GM12878 (cell line): ENCODE measurements around the gene KIAA0319L. TPM values are rescaled to one million over a fixed set of nuclear protein-coding genes. Genes with fewer than 3 reads are reported as not detected.

ENCODE experiments used
- ATAC-seq: fragments of 200-7000 bp; cut with Tn5 transposase; 3 replicates; pipeline ENCODE4 v1.9.1; 2020; ENCODE audit warnings: mild to moderate bottlenecking, moderate library complexity
- BruUV-seq: library from RNA; stranded (reverse); fragments of 400-500 nt; replicated peaks from 2 replicates; lab custom pipeline; 2021; lab: Mats Ljungman, UMichigan
- CTCF ChIA-PET: fragments of 300-600 bp; sonication (Branson Sonifier 250); formaldehyde crosslinking; extraction: SDS; loops from one replicate; lab custom pipeline; 2021; ENCODE audit warnings: inconsistent platforms; lab: Yijun Ruan, JAX
- POLR2A ChIA-PET: fragments of 350-600 bp; formaldehyde crosslinking; extraction: SDS; loops from one replicate; lab custom pipeline; 2021; ENCODE audit warnings: inconsistent platforms; lab: Charles Lee
- RAD21 ChIA-PET: fragments of 300-600 bp; sonication (Branson Sonifier 250); formaldehyde crosslinking; loops from one replicate; lab custom pipeline; 2023; ENCODE audit warnings: antibody characterized with exemption; ENCODE audit not compliant: unreplicated experiment; lab: Charles Lee
- SMC1A ChIA-PET: fragments of 300-600 bp; sonication (Branson Sonifier 250); formaldehyde crosslinking; loops from one replicate; lab custom pipeline; 2023; ENCODE audit not compliant: unreplicated experiment, uncharacterized antibody; lab: Charles Lee
- DNase-seq: peaks from one replicate; pipeline ENCODE4 v3.0.0-alpha.2; 2011; ENCODE audit warnings: low read depth, low spot score
- FAIRE-seq: peaks from 3 replicates; lab custom pipeline; 2011; peaks lifted over from hg19 to GRCh38; lab: Jason Lieb, UNC
- H2AFZ ChIP-seq: 2 replicates; pipeline ENCODE4 v1.6.0; 2011; ENCODE audit warnings: low read depth, low read length, control low read depth; ENCODE audit not compliant: control insufficient read depth
- H3K27ac ChIP-seq: 2 replicates; pipeline ENCODE4 v1.5.1; 2011; ENCODE audit warnings: control low read depth; ENCODE audit not compliant: control insufficient read depth, insufficient read depth
- H3K27me3 ChIP-seq, 2 experiments: replicated peaks in 1 of 2; 2 replicates each; pipeline versions ENCODE4 v1.6.0 to v1.6.1; 2011; ENCODE audit warnings: low read length in 1 of 2; ENCODE audit not compliant: control insufficient read depth in 2 of 2, insufficient read depth in 2 of 2
- H3K36me3 ChIP-seq, 2 experiments: 2 replicates each; pipeline ENCODE4 v1.5.1; 2011; ENCODE audit warnings: low read length in 1 of 2; ENCODE audit not compliant: control insufficient read depth in 2 of 2, insufficient read depth in 2 of 2
- H3K4me1 ChIP-seq: 2 replicates; pipeline ENCODE4 v1.6.1; 2011; ENCODE audit warnings: mild to moderate bottlenecking, low read length, moderate library complexity, mixed read lengths; ENCODE audit not compliant: control insufficient read depth, insufficient read depth
- H3K4me2 ChIP-seq: 2 replicates; pipeline ENCODE4 v1.6.0; 2011; ENCODE audit warnings: control low read depth; ENCODE audit not compliant: control insufficient read depth, insufficient read depth
- H3K4me3 ChIP-seq: fragments of 200-600 bp; sonication (generic); 2 replicates; pipeline ENCODE4 v1.5.1; 2016
- H3K79me2 ChIP-seq: 2 replicates; pipeline ENCODE4 v1.6.0; 2011; ENCODE audit warnings: low read length; ENCODE audit not compliant: control insufficient read depth, insufficient read depth
- H3K9ac ChIP-seq: 2 replicates; pipeline ENCODE4 v1.8.0; 2011; ENCODE audit warnings: low read length, control low read depth, mixed read lengths; ENCODE audit not compliant: control insufficient read depth, insufficient read depth
- H3K9me3 ChIP-seq: replicated peaks from 3 replicates; pipeline ENCODE4 v1.5.1; 2011; ENCODE audit warnings: mild to moderate bottlenecking, low read length; ENCODE audit not compliant: control insufficient read depth, insufficient read depth
- H4K20me1 ChIP-seq: 2 replicates; pipeline ENCODE4 v1.6.0; 2011; ENCODE audit not compliant: control insufficient read depth, insufficient read depth
- CBX3 ChIP-seq: fragments of 200-600 bp; sonication (generic); IDR thresholded peaks from 2 replicates; pipeline ENCODE4 v1.6.1; 2016; ENCODE audit warnings: low read depth, borderline replicate concordance
- CHD4 ChIP-seq: fragments of 200-600 bp; sonication (generic); IDR thresholded peaks from 2 replicates; pipeline ENCODE4 v1.6.1; 2016; ENCODE audit warnings: mild to moderate bottlenecking
- MTA3 ChIP-seq: IDR thresholded peaks from 2 replicates; pipeline ENCODE4 v1.6.1; 2012; ENCODE audit warnings: low read length, inconsistent platforms, borderline replicate concordance
- MYC ChIP-seq: IDR thresholded peaks from 2 replicates; pipeline ENCODE4 v1.6.1; 2011; ENCODE audit warnings: mild to moderate bottlenecking, low read length, moderate library complexity, inconsistent platforms; ENCODE audit not compliant: insufficient read depth, insufficient replicate concordance, insufficient read length, severe bottlenecking
- PAX8 ChIP-seq: fragments of 450-650 bp; IDR thresholded peaks from 2 replicates; pipeline ENCODE4 v1.6.1; 2017; ENCODE audit warnings: mild to moderate bottlenecking, moderate library complexity
- whole genome bisulfite sequencing: methylation state at CpG from one replicate; pipeline ENCODE4 v1.1.6; 2016; ENCODE audit warnings: low lambda C conversion rate; ENCODE audit not compliant: insufficient replicate concordance, insufficient coverage; ENCODE audit errors: missing lambda C conversion rate; 5-methylcytosine and 5-hydroxymethylcytosine counted together
- in situ Hi-C: fragments of 300-500 bp; cut with MboI; formaldehyde crosslinking; loops from 9 replicates; pipeline ENCODE4 v1.14.3; 2018; ENCODE audit warnings: mixed read lengths
- intact Hi-C: fragments of 100-400 bp; cut with micrococcal nuclease; formaldehyde crosslinking; loops from one replicate; pipeline ENCODE4 v1.14.2; 2022; ENCODE audit not compliant: unreplicated experiment
- polyA plus RNA-seq, 11 experiments: library from polyadenylated mRNA; depleted of rRNA in 4 of 11; unstranded in 6 of 11; stranded (reverse) in 5 of 11; fragments of >200 nt; fragmentation: Nextera tagmentation in 4 of 11; fragmentation: Illumina TruSeq in 1 of 11; extraction: Ambion mirVana in 4 of 11; extraction: Trizol in 1 of 11; gene quantifications; 1 replicate in 1 of 11; 2 replicates in 10 of 11; pipeline versions ENCODE4 v1.2.1 to v1.2.3, GENCODE V29; 2011 to 2016; ENCODE audit warnings: inconsistent platforms in 2 of 11, missing spikeins in 2 of 11, low read depth in 1 of 11
- total RNA-seq, 4 experiments: library from RNA; depleted of rRNA in 3 of 4; stranded (reverse); fragments of >200 nt in 3 of 4; fragmentation: Illumina TruSeq in 1 of 4; extraction: Trizol in 1 of 4; gene quantifications; 2 replicates each; pipeline versions ENCODE4 v1.2.1 to v1.2.3, GENCODE V29; 2013 to 2021
- TF ChIP-seq, protein P1 (sequence below): fragments of 450-650 bp; IDR thresholded peaks from 2 replicates; pipeline ENCODE4 v1.6.1; 2017; ENCODE audit warnings: mild to moderate bottlenecking, moderate library complexity
- TF ChIP-seq, protein P2 (sequence below): fragments of 450-650 bp; IDR thresholded peaks from 2 replicates; pipeline ENCODE4 v1.6.1; 2018; ENCODE audit warnings: borderline replicate concordance, mild to moderate bottlenecking; ENCODE audit not compliant: partially characterized antibody
- TF ChIP-seq, protein P3 (sequence below): fragments of 450-650 bp; formaldehyde crosslinking; IDR thresholded peaks from 2 replicates; pipeline ENCODE4 v1.4.0; 2020; ENCODE audit warnings: mild to moderate bottlenecking, moderate library complexity

The KIAA0319L gene
- total and polyA plus RNA-seq, 10 of the 15 experiments (the other 5 are each of a cell fraction or from before 2014, with no cell fraction given), result 2.6 to 57.8 (median 25.4) TPM

DNA sequence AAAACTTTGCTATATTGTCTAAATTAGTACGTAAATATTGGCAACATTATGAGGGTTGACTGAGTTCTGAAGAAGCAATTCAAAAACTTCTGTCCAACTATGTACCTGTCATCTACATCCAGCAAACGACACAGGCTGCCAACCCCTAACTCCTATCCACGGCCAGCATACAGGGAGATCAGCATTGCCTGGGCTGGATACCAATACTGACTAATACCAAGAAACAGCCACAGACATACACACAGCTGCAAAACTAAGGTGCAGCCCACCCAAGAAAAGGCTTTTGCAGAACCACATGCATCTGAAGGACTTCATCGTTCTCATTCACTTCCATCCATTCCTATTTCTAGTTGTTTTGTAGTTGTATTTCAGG lies 2.0 kb downstream of the KIAA0319L start:
- Histone ChIP-seq H4K20me1 (no peaks in the 10 kb centered on the region), H3K4me3 (peak overlapping the region; percentile 67; the same call in 1 of the 2 replicates), H3K9me3 (no peaks in the 10 kb centered on the region), H3K79me2 (peaks cover 44% of the 10 kb centered on the region), H3K27ac (no peak overlapping the region), H3K36me3 (peaks cover 0 to 5% of the 10 kb centered on the region in 2 experiments; a peak in 3 of 4 replicates), H2AFZ (no peak overlapping the region), H3K9ac (no peak overlapping the region), H3K27me3 (no peaks in the 10 kb centered on the region), H3K4me1 (peaks cover 10% of the 10 kb centered on the region), H3K4me2 (peak overlapping the region; percentile 90; the same call in 1 of the 2 replicates)
- ChIA-PET RAD21 (interaction anchor here (1.0 to 4.6 kb wide), 4 partner anchors 10 to 104 kb away, joined by 4 to 35 read pairs (median 21); no protein-coding TSS in a partner anchor), POLR2A (interaction anchor here (2.1 to 2.9 kb wide), 2 partner anchors 17 to 20 kb away, joined by 10 to 19 read pairs; no protein-coding TSS in a partner anchor), SMC1A (interaction anchor here (1.4 to 2.6 kb wide), 5 partner anchors 9 to 214 kb away, joined by 4 to 20 read pairs (median 6); partner anchors contain the start of gene CLSPN), CTCF (interaction anchor here (0.9 to 3.9 kb wide), 5 partner anchors 10 to 161 kb away, joined by 3 to 40 read pairs (median 11); no protein-coding TSS in a partner anchor)
- no peak for DNase-seq
- FAIRE-seq, result no peak
- intact Hi-C loops (no loop called here), in situ Hi-C loops (no loop called here)
- BruUV-seq, result no TSS peak
- WGBS, result 70% methylated on average over 4 of the region's 4 CpGs
- no peak for ATAC-seq
- TF ChIP-seq CHD4 (no peak), CBX3 (no peak), MYC (no peak), PAX8 (no peak), MTA3 (no peak)
- TF ChIP-seq, protein P1, sequence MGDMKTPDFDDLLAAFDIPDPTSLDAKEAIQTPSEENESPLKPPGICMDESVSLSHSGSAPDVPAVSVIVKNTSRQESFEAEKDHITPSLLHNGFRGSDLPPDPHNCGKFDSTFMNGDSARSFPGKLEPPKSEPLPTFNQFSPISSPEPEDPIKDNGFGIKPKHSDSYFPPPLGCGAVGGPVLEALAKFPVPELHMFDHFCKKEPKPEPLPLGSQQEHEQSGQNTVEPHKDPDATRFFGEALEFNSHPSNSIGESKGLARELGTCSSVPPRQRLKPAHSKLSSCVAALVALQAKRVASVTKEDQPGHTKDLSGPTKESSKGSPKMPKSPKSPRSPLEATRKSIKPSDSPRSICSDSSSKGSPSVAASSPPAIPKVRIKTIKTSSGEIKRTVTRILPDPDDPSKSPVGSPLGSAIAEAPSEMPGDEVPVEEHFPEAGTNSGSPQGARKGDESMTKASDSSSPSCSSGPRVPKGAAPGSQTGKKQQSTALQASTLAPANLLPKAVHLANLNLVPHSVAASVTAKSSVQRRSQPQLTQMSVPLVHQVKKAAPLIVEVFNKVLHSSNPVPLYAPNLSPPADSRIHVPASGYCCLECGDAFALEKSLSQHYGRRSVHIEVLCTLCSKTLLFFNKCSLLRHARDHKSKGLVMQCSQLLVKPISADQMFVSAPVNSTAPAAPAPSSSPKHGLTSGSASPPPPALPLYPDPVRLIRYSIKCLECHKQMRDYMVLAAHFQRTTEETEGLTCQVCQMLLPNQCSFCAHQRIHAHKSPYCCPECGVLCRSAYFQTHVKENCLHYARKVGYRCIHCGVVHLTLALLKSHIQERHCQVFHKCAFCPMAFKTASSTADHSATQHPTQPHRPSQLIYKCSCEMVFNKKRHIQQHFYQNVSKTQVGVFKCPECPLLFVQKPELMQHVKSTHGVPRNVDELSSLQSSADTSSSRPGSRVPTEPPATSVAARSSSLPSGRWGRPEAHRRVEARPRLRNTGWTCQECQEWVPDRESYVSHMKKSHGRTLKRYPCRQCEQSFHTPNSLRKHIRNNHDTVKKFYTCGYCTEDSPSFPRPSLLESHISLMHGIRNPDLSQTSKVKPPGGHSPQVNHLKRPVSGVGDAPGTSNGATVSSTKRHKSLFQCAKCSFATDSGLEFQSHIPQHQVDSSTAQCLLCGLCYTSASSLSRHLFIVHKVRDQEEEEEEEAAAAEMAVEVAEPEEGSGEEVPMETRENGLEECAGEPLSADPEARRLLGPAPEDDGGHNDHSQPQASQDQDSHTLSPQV, result no peak
- TF ChIP-seq, protein P2, sequence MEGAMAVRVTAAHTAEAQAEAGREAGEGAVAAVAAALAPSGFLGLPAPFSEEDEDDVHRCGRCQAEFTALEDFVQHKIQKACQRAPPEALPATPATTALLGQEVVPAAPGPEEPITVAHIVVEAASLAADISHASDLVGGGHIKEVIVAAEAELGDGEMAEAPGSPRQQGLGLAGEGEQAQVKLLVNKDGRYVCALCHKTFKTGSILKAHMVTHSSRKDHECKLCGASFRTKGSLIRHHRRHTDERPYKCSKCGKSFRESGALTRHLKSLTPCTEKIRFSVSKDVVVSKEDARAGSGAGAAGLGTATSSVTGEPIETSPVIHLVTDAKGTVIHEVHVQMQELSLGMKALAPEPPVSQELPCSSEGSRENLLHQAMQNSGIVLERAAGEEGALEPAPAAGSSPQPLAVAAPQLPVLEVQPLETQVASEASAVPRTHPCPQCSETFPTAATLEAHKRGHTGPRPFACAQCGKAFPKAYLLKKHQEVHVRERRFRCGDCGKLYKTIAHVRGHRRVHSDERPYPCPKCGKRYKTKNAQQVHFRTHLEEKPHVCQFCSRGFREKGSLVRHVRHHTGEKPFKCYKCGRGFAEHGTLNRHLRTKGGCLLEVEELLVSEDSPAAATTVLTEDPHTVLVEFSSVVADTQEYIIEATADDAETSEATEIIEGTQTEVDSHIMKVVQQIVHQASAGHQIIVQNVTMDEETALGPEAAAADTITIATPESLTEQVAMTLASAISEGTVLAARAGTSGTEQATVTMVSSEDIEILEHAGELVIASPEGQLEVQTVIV, result no peak
- TF ChIP-seq, protein P3, sequence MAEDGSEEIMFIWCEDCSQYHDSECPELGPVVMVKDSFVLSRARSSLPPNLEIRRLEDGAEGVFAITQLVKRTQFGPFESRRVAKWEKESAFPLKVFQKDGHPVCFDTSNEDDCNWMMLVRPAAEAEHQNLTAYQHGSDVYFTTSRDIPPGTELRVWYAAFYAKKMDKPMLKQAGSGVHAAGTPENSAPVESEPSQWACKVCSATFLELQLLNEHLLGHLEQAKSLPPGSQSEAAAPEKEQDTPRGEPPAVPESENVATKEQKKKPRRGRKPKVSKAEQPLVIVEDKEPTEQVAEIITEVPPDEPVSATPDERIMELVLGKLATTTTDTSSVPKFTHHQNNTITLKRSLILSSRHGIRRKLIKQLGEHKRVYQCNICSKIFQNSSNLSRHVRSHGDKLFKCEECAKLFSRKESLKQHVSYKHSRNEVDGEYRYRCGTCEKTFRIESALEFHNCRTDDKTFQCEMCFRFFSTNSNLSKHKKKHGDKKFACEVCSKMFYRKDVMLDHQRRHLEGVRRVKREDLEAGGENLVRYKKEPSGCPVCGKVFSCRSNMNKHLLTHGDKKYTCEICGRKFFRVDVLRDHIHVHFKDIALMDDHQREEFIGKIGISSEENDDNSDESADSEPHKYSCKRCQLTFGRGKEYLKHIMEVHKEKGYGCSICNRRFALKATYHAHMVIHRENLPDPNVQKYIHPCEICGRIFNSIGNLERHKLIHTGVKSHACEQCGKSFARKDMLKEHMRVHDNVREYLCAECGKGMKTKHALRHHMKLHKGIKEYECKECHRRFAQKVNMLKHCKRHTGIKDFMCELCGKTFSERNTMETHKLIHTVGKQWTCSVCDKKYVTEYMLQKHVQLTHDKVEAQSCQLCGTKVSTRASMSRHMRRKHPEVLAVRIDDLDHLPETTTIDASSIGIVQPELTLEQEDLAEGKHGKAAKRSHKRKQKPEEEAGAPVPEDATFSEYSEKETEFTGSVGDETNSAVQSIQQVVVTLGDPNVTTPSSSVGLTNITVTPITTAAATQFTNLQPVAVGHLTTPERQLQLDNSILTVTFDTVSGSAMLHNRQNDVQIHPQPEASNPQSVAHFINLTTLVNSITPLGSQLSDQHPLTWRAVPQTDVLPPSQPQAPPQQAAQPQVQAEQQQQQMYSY, result no peak
